Cardiac fibroblast (primary cell): ENCODE measurements around the gene ARV1.
"Not testable (repeated sequence)": the region's sequence is repeated elsewhere in the genome, so short reads cannot be mapped to it uniquely, and the experiment has no call there.

Source experiments
- DNase-seq, 2 donors: peaks; one replicate each; pipeline versions ENCODE4 v3.0.0 to v3.0.0-alpha.2; 2010; ENCODE audit warnings: low read depth in 2 of 2
- H3K4me3 ChIP-seq, 2 donors: replicated peaks in 1 of 2; 1 replicate in 1 of 2; 2 replicates in 1 of 2; pipeline ENCODE4 v1.5.1; 2011; ENCODE audit warnings: low read depth in 2 of 2, low read length in 2 of 2, mild to moderate bottlenecking in 2 of 2, moderate library complexity in 1 of 2
- CTCF ChIP-seq: IDR thresholded peaks from one replicate; pipeline ENCODE4 v1.5.1; 2011; ENCODE audit warnings: low read depth, mild to moderate bottlenecking, low read length, inconsistent platforms

The ARV1 gene

GRCh38 chr1:231023150-231023549 is 44.3 kb downstream of the ARV1 start:
- no peak overlapping the region for H3K4me3 ChIP-seq
- no peak for TF ChIP-seq CTCF
- no peak for DNase-seq

GRCh38 chr1:231026576-231026975 is 47.7 kb downstream of the ARV1 start:
- no peak for TF ChIP-seq CTCF
- no peak overlapping the region for H3K4me3 ChIP-seq
- no peak for DNase-seq

- H3K4me3 ChIP-seq, result no peak overlapping the region
- DNase-seq, result no peak
- no peak for TF ChIP-seq CTCF
Observed at GRCh38 chr1:231027136-231027925, 48.4 kb downstream of the ARV1 start.

DNA sequence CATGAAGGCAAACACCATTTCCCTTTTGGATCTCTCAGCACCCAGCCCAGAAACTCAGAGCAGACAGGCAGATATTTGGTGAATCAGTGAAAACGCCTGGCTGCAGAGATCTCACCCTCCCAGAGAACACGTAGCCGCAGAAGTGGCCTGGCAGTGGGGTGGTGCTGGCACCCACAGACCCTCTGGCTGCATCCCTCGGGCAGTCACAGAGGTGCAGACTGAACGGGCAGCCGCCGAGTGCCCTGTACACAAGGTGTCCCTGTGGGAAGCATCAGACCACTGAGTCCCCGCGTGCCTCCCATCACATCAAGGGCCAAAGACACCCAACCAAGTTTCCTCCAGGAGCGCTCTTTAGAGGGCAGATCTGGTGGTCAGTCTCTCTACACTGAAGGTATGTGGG is 49.1 kb downstream of the ARV1 start:
- TF ChIP-seq CTCF, result no peak
- H3K4me3 ChIP-seq, result no peak overlapping the region
- no peak for DNase-seq

- no peak overlapping the region for H3K4me3 ChIP-seq
- no peak for TF ChIP-seq CTCF
- DNase-seq, result no peak
Observed at GRCh38 chr1:231028682-231029081, 49.8 kb downstream of the ARV1 start.

- not testable (repeated sequence) for DNase-seq, H3K4me3 ChIP-seq
Observed at GRCh38 chr1:231029247-231029646, 50.4 kb downstream of the ARV1 start.

DNA sequence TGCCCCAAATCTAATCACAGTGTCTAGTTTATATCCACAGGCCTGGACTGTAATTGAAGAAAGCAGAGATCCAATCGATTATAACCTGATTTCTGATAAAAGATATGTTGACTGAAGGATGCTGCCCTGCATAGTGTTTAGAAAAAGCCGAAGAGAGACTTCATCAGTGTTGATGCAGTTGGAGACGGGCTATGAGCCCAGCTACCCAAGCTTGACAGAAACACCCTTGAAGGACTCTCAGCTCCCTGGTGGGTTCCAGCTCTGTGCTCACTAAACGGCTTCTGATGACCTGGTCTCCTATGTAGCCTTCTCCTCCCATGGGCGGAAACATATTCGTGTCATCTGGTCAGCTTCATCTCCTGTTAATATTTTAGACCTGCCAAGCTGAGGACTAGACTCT is 50.9 kb downstream of the ARV1 start:
- no peak overlapping the region for H3K4me3 ChIP-seq
- TF ChIP-seq CTCF, result no peak
- DNase-seq, result no peak
